NCI-H1694 (cell line): Measurements from ENCODE around the gene SFSWAP.
"Not testable (repeated sequence)": the region's sequence is repeated elsewhere in the genome, so short reads cannot be mapped to it uniquely, and the experiment has no call there.

Source experiments
- DNase-seq: peaks from one replicate; lab custom pipeline; 2025; lab: John Stamatoyannopoulos, UW

The SFSWAP gene

GRCh38 chr12:131702573-131702877, 8.4 kb upstream of the SFSWAP start:
- DNase-seq, result no peak

GRCh38 chr12:131703161-131703560, 7.7 kb upstream of the SFSWAP start:
- DNase-seq, result no peak

- DNase-seq, result no peak
Observed at GRCh38 chr12:131704509-131704908, 6.4 kb upstream of the SFSWAP start.

- not testable (repeated sequence) for DNase-seq
Observed at GRCh38 chr12:131706709-131707108, 4.2 kb upstream of the SFSWAP start.

DNA sequence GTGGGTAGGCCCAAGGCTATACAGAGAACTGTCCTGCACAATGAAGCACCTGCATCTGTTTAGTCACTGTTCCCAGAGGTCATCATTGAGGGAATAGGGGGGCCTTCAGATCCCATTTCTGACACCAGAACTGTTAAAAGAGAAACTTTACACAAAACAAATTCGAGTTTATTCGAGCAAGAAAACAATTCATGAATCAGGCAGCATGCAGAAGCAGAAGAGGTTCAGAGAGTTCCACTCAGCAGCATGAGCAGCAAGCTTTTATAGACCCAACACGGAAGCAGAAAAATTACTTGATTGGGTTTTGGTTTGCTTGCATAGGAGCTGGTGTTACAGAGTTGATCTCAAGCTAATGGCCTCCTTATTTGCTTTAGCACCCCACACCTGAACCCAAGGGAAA, 1.7 kb upstream of the SFSWAP start:
- DNase-seq, result no peak

DNA sequence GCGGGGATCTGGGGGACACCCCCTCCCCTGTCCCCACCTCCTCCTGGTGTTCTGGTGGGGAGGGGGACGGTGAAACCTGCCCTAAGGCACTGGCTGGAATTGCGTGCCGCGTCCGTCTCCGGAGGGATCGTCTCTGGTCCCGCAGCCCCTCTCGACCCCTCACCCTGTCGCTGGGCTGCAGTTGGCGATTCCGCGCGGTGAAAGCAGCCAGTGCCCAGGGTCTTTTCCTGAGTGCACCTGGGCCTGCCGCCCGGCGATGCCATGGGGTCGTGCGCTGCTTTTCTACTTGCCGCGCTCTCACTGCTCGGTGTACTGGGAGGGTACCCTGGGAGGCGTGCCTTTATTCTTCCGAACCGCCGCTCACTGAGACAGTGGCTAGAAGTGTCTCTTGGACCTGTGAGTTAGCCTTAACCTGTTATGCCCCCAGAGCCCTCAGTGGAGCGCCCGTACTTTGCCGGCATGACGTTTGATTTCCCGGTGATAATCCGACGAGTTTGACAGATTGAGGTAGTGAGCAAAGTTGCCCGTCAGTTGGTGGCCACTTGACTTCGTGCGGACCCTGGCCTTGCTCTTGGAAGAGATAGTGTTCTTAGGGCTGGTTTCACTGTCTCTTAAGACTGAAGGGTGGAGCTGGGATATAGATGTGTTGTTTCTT, 788 bp downstream of the SFSWAP start:
- DNase-seq, result no peak

DNA sequence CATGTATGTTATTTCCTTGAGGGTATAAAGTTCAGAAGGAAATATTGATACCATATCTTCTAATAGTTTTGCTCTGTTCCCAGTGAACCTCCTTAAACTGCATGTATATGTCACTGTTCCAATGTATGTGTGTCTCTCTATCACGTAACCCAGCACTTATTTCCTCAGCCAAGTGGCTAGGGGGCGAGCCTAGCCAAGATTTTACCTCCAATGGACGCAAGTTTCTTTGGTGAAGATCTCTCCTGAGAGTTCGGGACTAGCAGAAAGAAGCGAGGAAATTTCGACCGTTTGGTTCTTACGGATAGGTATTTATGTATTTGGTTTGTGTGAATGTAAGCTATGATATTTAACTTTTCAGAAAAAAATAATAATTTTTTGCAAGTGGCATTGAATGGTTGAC, 2.5 kb downstream of the SFSWAP start:
- DNase-seq, result no peak

GRCh38 chr12:131714759-131715158, 3.9 kb downstream of the SFSWAP start:
- DNase-seq, result no peak

DNA sequence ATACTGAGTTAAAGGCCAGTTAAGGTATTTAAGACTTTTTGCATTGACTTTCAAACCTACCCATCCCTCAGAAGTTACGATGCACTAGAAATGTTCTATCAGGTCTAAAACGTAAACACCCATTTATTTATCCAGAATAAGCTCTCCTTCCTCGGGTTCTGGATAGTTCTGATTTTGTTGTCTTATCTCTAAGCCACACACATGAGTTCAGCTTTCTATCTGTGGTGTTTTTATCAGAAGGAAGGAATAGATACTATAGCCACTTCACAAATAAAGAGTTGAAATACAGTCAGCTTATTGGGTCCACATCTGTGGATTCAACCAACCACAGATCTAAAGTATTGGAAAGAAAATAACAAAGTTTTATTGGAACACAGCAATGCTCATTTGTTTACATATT, 5.4 kb downstream of the SFSWAP start:
- DNase-seq, result no peak

GRCh38 chr12:131720241-131720640, 9.4 kb downstream of the SFSWAP start:
- DNase-seq, result no peak

GRCh38 chr12:131720921-131721320, 10.0 kb downstream of the SFSWAP start:
- DNase-seq, result no peak

DNA sequence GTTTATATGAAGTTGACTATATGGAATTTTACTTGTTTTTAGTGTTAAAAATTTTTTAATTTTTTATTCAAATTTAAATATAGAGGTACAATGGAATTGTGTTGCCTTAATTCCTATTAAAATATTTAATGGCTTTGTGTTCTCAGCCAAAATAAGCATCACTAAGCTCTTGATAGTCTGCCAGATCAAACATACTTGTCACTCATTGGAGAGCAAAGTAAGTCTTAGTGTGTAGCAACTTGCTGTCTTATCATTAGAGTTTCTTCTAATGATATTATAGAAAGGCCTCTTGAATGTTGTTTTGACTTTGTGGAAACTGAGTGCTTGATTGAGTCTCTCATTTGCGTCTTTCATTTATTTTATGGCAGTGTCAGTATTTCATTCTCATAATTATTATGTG, 10.7 kb downstream of the SFSWAP start:
- no peak for DNase-seq

DNA sequence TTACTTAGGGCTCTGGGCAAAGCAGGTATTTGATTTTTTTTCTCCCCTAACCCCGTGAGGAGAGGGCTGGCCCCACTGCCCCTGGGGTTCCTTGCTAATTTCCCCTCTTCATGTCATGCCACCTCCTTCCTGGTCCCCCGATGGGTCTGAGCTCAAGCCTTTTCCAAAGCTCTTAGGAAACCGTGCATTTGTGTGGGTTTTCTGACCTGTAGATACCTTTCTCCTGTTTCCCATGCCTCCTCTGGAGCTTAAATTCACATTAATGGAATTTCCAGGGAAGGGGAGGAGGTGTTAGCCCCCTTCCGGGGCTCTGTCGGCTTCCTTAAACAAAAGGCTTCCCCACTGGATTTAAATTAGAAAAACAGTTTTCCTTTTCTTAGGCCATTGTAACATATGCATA, 12.6 kb downstream of the SFSWAP start:
- DNase-seq, result no peak

GRCh38 chr12:131724534-131724933, 13.6 kb downstream of the SFSWAP start:
- no peak for DNase-seq

DNA sequence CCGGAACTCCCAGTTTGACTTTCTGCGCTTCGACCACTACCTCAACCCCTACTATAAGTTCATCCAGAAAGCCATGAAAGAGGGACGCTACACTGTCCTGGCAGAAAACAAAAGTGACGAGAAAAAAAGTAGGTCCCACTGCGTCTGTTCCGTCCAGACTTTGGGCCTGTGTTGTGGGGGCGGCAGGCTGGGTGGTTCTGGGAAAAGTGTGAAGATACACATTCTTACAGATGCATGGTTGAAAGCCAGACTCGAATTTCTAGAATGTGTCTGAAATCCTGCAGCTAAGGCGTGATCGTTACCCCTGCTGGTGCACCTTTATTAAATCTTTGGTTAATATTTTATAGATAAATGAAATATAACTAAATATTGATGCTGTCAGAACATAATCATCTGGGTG, 14.6 kb downstream of the SFSWAP start:
- DNase-seq, result no peak

GRCh38 chr12:131728720-131729119, 17.8 kb downstream of the SFSWAP start:
- no peak for DNase-seq

GRCh38 chr12:131729254-131729955, 18.5 kb downstream of the SFSWAP start:
- no peak for DNase-seq

DNA sequence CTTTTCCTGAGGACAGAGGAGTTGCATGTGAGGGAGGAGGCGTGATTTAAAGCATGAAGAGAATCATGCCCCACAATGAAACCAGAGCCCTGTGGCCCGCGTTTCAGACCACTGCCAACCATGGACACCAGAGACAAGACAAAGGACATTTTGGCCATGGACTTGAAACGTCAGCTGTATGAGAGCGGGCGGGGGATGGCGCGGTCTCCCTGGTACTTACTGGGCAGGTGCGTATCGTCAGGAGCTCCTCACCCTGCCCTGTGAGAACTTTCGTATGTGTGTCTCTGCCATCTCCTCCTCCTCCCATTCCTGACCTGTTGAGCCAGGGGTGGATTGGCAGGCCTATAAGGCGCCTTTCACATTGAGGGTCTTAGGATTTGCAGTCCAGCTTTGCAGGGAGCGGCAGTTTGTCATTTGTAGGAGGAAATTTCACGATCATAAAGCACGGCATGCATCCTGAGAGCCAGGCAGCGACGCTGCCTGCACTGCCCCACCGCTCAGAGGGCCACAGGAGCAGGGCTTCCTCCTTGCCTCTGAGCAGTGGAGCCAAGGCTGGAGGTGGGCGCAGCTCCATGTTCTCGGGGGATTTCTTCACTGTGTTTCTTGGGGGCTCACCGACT, 22.2 kb downstream of the SFSWAP start:
- no peak for DNase-seq

DNA sequence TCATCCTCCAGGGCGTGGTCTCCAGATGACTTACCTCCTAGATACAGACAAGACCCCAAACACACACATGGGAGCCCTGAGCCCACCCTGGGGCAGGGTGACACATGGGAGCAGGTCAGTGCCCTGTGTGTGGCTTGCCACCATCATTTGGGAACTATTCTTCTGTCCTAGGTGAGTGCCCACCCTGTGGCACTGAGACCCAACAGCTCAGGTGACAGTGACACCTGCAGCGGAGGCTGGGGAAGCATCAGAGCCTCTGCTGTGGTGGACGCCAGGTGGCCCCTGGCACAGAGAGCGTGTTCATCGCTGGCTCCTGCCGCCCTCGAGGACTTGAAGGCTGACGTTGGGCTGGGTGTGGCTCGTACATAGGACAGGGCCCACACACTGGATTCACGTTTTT, 23.0 kb downstream of the SFSWAP start:
- DNase-seq, result no peak

- no peak for DNase-seq
Observed at GRCh38 chr12:131734336-131735152, 23.7 kb downstream of the SFSWAP start.

GRCh38 chr12:131735153-131735456, 24.2 kb downstream of the SFSWAP start:
- DNase-seq, result no peak

- no peak for DNase-seq
Observed at GRCh38 chr12:131735476-131736445, 24.9 kb downstream of the SFSWAP start.
